HG03457 (cell line): ENCODE data around the gene MED27.
A peak's percentile ranks its signal among the peaks of the same experiment; 100 is the strongest.

Source experiments
- ATAC-seq: cut with Tn5 transposase; IDR thresholded peaks from one replicate; pipeline ENCODE4 v1.9.1; 2021; ENCODE audit warnings: moderate number of reproducible peaks; ENCODE audit not compliant: unreplicated experiment

Gene MED27, protein sequence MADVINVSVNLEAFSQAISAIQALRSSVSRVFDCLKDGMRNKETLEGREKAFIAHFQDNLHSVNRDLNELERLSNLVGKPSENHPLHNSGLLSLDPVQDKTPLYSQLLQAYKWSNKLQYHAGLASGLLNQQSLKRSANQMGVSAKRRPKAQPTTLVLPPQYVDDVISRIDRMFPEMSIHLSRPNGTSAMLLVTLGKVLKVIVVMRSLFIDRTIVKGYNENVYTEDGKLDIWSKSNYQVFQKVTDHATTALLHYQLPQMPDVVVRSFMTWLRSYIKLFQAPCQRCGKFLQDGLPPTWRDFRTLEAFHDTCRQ

DNA sequence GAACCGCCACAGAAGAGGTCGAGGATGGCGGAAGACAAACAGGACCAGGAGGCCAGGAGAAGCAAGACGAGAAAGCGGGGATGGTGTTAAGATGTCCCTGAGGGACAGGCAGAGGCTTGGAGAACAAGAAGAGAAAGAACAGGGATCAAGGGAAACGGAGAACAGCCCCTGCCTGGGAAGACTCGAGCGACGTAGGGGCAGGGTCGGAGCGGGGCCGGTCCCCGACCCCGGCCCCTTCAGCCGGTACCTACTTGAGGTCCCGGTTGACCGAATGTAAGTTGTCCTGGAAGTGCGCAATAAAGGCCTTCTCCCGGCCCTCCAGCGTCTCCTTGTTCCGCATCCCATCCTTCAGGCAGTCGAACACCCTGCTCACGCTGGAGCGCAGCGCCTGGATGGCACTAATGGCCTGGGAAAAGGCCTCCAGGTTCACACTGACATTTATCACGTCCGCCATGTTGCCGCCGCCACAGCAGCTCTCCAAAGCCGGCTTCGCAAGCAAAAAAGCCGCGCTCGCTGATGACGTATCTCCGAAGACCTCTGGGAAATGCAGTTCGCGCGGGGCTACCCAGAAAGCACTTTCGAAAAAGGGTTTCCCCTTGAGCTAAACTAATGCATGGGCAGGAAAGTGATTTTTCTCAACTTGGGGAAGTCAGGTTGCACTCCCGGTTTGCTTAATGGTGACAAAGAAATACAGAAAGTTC is at the start of gene MED27:
TSS of gene MED27 (minus strand) at position 477 of the 701 bp plus-strand sequence. CDS start at position 454, 23 bp downstream.
- ATAC-seq: peak; percentile 77

DNA sequence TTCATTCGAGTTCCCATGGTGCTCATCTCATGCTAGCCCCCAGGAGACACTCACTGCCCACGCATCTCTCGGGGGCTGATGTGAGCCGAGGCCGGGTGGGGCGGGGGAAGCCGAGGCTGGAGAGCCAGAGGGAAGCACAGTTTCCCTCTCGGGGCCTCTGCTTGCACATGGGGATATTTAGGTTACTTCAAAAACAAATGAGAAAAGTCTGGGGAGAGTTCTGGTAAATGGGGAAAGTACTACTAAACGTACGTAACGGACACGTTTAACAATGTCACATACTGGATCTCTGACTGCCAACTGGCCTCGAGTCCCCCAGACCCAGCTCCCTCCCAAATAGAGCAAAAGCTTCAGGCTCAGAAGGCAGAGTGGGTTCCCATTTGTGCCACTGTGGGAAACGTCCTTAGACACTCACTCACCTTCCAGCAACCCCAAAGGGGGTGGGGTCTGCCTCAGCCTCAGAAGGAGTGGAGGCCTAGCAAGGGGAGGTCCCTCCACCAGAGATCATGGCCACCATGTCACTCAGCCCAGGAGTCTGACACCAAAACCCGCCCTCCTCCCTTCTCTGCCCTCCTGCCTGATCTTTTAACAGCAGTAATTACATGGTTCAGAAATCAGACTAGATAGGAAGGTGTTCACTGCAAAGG is 48.3 kb upstream of the MED27 start:
- ATAC-seq: no peak

DNA sequence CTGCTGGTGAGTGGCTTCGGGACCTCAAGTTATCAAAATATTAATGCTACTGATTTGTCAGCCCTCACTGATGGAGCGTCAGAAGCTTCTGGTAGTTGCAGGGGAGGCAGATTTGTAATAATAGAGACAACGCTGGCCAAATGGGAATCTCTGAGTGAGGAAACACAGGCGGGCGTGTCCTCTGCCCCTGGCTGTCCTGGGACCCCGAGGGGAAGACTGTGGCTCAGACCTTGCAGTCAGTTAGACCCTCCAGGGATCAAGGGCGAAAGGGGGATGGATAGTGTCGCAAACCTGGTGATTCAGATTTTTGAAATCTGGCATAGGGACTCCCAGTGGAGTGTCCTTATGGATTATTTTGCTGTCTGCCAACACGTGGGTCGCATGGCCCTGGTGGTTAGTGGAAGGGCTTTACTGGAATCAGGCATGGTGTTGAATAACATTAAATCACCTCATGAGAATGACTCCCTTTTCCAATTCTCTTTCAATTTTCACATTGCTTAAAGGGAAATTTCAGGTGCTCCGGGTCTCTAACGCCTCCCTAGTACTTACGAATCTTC is 47.1 kb upstream of the MED27 start:
- ATAC-seq: no peak

DNA sequence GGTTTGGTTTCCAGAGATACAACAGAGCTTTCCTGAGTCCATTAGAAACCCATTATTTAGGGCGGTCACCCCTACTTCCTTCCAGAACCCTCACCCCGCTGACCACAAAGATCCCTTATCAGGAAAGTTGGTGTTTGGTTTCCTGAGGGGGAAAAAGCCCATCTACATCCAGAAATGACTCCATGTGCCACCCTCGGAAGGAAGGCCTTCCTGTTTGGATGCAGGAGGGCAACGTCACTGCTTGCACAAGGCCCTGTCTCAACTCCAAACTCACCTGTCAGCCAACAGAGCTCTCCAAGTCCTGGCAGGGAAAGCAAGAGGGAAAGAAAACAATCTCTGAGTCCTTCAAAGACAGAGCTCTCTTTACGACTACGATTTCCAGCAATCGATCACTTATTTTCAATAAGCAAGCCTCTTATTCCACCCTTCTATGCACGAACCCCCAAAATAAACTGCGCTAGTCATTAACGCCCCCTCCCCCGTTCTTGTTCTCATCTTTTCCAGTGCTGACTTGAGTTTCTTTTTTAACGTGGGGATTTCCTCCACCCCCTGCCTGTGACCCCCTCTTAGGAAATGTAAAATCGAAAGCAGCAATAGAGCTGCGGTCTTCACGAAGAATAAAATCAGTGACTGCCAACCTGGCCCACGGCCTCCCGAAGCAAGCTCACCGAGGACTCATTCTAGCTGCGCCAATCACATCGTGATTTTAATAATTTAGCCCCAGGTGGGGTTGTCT is 46.4 kb upstream of the MED27 start:
- no peak for ATAC-seq

DNA sequence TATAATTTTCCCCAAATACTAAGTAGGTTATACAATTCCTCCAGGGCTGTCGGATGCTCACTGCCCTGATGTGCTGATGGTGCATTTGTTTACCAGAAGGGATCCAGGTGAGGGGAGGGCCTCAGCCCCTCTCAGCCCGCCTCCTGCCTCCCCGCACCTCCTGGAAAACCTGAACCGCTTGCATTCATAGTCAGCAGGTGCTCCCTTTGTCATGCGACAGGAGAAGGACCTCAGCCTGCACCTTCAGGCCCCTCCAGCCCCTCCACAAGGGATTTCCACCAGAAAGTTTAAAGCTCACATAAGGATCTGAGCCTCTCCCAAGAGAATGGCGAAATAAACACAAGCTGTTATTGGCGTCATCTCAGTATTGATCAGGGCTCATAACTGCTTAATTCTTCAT is 45.7 kb upstream of the MED27 start:
- ATAC-seq: no peak

DNA sequence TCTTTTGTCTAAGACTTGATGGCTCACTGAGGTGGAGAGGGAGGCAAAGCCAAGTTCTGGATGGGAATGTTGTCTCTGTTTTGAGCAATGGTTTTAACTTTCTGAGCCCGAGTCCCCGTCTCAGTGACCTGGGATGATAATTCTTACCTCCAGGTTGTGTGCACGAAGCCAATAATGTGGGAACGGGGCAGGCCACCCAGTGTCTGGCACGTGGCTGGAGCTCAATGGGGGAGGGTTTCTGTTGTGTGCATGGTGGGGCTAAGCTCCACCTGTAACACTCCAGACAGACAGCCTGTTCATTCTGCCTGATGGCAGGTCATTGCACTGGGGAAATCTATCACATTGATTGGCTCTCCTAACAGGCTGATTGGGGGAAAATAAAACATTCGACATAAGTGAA is 45.1 kb upstream of the MED27 start:
- ATAC-seq: no peak

DNA sequence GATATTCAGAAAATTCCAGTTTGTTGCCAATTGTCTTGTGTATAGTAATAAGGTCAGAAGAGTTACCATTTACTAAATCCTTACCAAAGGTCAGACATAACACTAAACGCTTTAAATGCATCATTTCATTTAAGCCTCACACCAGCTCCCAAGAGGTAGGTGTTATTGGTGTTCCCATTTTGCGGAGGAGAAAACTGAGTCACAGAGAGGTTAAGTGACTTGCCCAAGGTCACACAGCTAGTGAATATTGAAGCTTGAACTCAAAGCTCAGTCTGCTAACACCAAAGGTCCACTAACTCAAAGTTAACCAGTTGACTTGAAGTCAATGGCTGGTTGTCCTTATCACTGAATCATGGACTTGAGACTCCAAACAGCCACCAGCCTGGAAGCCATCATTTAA is 41.4 kb upstream of the MED27 start:
- no peak for ATAC-seq

DNA sequence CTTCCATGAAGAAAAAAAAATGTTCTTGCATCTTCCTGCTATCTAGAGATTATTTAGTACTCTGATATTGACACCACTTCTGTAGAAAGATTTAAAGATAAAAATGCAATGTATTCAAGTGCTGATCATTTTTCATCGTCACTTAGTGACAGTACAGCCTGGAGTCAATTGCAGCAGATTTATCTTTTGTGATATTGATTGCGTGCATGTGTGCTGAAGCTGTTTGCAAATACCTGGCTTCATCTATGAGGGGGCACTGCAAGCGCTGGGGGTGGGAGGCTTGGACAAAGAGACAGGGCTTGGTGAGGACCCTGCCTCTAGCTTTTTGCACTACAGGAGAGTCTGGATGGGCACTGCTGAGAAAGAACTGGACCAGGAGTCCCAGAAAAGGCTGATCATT is 38.0 kb upstream of the MED27 start:
- no peak for ATAC-seq

DNA sequence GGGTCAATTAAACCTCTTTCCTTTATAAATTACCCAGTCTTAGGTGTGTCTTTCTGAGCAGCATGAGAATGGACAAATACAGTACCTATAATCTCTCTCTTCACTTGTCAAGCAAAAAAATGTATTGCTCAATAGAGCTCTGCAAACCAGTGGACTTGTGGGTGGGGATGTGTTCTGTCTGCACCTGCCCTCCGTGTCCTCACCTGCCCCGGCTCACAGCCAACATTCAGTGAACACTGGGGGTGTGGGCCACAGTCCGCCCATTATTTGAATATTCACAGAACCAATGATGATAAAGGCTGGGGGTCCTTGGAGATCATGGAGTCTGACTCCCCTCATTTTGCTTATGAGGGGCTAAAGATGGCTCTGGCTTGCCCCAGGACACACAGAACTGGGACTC is 36.9 kb upstream of the MED27 start:
- no peak for ATAC-seq

DNA sequence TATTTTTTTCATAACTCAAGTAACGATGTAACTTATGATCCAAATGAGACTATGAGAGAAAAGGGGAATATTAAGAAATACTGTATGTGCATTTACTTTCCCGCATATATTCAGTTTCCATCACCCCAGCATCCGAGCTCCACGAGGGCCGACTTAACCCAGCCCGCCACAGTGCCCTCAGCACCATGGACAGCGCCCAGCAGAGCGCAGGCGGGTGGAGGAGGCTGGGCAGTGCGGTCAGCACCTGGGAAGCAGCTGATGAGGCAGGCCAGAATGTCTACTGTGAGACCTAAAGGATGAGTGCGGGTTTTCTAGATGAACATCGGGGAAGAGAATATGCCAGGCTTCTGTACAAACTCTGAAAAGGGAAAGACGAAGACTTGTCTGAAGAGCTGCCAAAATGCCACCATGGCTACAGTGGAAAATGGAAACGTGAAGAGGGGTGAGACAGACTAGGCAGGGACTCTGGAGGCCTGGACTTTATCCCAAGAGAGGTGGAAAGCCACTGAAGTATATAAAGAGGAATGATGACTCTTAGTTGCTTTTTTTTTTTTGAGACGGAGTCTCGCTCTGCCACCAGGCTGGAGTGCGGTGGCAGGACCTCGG is 34.5 kb upstream of the MED27 start:
- no peak for ATAC-seq

DNA sequence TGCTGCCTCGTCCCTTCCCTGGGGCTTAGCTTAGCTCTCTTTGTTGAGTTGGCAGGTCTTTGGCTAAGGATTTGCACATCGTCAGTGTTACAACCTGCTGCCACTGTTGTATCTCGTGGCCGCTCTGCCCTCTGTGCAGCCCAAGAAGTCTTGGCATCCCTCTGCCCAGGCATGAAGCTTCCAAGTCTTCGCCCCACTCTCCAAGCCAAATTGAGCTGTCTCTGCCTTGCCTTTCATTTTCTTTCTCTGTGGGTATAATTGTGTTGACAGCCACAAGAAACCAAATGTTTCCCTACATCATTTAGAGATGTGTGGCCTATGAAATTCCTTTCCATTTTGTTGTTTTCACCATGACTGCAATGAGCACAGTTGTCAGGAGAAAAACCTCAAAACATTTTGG is 29.6 kb upstream of the MED27 start:
- ATAC-seq: no peak

DNA sequence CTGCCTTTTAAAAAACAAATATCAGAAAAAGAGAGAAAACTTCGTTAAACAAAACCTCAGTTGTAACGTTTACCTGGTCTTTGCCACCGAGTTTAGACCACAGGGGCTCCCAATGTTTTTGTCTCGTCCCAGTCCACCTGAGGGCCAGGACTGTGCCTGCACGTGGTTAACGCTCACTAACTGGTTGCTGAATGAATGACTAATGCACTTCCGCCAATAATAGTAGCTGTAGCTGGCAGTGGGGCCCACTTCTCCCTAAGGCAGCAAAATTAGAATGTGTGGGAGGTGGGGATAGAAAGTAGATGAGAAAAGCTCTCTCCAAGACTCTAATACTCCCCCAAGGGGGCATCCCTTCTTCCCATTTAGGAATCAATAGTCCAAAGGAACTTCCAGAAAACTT is 29.1 kb upstream of the MED27 start:
- ATAC-seq: no peak

DNA sequence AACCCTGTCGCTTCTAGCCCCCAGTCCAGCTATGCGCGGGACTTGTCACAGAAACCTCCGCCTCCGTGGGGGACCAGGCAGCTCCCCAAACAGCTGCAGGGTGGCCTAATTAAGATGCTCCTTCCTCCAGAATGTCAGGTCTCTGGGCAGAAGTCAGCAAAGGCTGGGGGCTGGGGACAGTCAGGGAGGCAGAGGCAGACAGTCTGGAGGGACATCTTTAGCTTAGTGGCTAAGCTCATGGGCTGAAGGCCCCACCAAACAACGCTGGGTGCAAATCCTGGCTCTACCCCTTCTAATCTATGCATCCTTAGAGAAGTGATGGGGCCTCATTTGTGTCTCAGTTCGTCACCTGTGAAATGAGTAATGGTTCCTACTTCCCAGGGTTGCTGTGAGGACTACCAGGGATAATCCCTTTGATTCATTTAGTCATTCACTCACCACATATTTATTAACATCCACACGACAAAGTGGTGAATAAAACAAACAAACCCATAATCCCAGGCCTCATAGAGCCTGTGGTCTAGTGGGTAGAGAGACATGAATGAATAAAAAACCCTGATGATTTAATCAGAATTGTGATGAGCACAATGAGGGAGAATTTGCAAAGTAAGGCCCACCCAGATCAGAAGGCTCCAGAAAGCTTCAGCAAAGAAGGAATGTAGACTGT is 20.2 kb upstream of the MED27 start:
- no peak for ATAC-seq

DNA sequence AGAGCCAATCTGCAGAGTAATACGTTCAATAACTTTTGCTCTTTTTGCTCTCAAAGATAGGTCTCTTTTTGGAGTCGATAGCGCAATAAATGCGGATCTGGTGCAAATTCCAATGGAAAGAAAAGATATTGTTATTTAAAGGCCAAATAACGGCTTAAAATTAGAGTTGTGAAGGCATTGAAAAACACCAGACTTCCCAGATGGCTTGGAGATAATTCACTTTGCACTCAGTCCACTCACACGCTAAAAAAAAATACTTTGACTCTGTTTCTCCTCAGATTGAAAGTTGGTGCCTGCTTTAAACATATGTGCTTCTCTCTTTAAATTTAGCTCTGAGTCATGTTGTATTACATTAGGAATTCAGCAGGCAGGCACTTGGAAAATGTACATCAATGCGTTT is 19.5 kb upstream of the MED27 start:
- ATAC-seq: no peak

DNA sequence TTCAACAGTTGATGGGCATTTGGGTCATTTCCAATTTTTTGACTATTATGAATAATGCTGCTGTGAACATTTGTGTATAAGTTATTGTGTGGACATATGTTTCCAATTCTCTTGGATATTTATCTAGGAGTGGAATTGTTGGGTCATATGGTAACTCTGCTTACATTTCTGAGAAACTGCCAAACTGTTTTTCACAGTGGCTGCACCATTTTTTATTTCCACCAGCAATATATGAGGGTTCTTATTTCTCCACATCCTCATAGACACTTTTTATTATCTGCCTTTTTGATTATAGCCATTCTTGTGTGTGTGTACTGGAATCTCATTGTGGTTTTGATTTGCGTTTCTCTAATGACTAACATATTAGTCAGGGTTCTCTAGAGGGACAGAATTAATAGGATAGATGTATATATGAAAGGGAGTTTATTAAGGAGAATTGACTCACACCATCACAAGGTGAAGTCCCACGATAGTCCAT is 14.7 kb upstream of the MED27 start:
- ATAC-seq: no peak

DNA sequence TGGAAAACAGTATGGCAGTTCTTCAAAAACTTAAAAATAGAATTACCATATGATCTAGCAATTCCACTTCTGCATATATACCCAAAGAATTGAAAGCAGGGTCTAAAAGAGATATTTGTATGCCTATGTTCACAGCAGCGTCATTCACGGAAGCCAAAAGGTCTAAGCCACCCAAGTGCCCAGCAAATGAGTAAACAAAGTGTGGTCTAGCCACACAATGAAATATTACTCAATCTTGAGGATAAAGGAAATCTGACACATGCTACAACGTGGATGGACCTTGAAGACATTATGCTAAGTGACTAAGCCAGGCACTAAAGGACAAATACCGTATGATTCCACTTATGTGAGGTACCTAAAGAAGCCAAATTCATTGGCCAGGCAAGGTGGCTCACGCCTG is 11.1 kb upstream of the MED27 start:
- no peak for ATAC-seq

DNA sequence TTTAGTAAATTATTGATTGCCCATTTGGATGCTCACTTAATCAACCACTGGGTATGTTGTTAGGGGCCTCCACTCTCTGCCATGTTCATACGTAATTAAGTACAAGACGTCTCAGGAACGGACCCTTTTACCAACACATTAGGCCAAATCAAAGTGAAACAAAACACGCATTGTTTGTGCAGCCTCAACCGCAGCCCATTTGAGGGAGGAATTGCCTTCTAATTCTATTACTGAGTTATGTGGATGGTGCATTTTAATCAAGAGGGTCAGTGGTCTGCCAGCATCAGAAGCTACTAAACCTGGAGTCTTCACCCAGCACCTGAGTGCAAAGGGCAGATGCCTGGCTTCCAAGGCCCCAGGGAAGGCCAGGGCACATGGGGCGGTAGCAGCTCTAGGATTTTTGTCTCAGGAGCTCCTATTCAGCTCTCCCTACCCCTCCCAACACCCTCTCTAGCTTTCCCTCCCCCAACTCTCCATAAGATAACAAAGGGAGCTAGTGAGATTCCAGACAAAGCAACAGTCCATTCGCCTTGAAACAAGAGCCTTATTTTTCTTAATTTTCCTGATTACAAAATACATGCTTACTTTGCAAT is 7.9 kb upstream of the MED27 start:
- no peak for ATAC-seq

DNA sequence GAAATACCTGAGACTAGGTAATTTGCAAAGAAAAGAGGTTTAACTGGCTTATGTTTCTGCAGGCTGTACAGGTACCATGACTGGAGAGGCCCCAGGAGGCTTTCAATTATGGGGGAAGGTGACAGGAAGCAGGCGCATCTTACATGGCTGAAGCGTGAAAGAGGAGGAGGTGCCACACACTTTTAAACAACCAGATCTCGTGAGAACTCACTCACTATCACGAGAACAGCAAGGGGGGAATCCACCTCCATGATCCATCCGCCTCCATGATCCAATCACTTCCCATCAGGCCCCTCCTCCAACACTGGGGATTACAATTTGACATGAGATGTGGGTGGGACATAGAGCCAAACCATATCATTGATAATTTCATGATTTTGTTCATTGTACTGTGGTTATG is 2.5 kb upstream of the MED27 start:
- no peak for ATAC-seq

DNA sequence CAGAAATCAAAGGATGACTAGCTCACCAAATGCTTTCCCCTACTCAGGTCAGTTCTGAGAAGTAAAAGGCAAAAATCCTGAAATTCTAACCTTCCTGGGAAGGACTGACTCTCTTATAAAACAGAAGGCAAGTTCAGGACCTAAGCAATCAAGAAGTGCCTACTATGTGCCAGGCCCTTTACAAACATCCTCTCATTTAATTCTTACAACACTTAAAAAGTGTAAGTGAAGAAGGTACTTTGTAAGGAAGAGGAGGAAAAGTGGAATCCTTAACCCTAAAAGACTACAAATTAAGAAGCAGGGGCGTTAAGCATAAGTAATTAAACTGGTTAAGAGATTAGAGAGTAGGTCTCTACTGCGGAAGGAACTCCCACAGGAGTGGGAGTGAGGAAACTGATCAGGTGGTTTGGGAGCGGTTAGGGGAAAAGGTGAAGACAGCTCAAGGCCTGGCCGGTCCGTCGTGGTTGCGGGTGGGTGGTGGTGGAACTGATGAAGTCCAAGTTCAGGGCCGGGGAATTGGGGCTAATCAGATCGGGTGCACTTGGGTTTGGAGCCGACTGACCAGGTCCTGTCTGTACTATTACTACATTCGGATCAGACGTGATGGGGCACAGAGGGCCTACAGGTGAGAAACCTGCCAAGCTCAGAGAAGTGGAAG is 839 bp downstream of the MED27 start:
- no peak for ATAC-seq
